WTC11 (cell line): ENCODE results near the gene SST.

Source experiments
- CREB1 ChIP-seq: sonication (generic); formaldehyde crosslinking; IDR thresholded peaks from 2 replicates; pipeline ENCODE4 v1.8.0; 2023; ENCODE audit warnings: mild to moderate bottlenecking, missing genetic modification reagents
- IRF2 ChIP-seq: sonication (generic); formaldehyde crosslinking; IDR thresholded peaks from 2 replicates; pipeline ENCODE4 v1.8.0; 2022; ENCODE audit warnings: low read depth, missing genetic modification reagents, borderline replicate concordance
- JUN ChIP-seq: sonication (generic); formaldehyde crosslinking; IDR thresholded peaks from 2 replicates; pipeline ENCODE4 v1.8.0; 2023; ENCODE audit warnings: mild to moderate bottlenecking, missing genetic modification reagents
- MAX ChIP-seq: sonication (generic); formaldehyde crosslinking; IDR thresholded peaks from 2 replicates; pipeline ENCODE4 v1.8.0; 2022; ENCODE audit warnings: mild to moderate bottlenecking, missing genetic modification reagents
- STAT6 ChIP-seq: sonication (generic); formaldehyde crosslinking; conservative IDR thresholded peaks from 2 replicates; pipeline ENCODE4 v1.8.1; 2023; ENCODE audit warnings: mild to moderate bottlenecking, low read depth, missing genetic modification reagents, moderate library complexity

GRCh38 chr3:187714404-187714979 is 44.3 kb upstream of the SST start:
- TF ChIP-seq IRF2 (CRISPR knock-in tag) = no peak
- TF ChIP-seq JUN (CRISPR knock-in tag) = no peak
- no peak for TF ChIP-seq MAX
- TF ChIP-seq CREB1 = no peak
- TF ChIP-seq STAT6 = no peak
